GM18520 (cell line): Measurements from ENCODE around the gene DBF4B.

Experiments used
- ATAC-seq: cut with Tn5 transposase; IDR thresholded peaks from one replicate; pipeline ENCODE4 v1.9.1; 2021; ENCODE audit not compliant: unreplicated experiment

DBF4B gene

DNA sequence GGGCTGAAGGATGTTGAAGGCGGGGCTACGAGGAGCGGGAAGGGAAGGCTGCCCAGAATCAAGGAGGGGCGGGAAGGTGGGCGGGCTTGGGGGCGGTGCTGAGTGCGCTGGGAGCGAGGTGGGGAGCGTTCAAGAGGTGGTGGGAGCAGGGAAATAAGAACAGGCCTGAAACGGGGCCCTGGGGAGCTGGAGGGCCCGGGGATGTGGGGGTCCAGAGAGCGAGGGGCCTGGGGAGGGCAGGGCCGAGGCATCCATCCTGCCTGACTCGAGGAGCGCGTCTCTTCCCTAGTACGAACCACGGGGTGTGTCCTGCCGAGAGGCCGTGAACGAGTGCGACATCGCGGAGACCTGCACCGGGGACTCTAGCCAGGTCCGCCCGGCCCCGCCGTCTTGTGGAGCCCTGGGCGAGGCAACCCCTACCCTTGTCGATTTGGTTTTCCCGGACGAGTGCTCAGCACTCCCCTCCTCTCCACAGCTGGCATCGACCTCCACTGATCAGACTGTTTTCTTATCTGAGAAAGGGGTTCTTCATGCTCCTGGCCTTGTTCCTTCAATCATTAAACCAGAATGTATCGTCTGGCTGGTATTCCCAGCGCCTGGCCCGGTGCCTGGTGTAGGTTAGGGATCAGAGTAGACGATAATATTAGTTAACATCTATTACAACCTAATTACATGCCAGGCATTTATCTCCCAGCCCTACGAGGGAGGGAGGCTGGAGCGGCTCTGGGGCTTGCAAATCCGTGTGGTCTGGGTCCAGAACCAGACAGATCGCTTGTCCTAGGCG, 67.6 kb downstream of the DBF4B start:
- ATAC-seq: no peak

GRCh38 chr17:44776628-44777393, 68.3 kb downstream of the DBF4B start:
- ATAC-seq: no peak

GRCh38 chr17:44777394-44778348, 69.2 kb downstream of the DBF4B start:
- ATAC-seq: no peak

DNA sequence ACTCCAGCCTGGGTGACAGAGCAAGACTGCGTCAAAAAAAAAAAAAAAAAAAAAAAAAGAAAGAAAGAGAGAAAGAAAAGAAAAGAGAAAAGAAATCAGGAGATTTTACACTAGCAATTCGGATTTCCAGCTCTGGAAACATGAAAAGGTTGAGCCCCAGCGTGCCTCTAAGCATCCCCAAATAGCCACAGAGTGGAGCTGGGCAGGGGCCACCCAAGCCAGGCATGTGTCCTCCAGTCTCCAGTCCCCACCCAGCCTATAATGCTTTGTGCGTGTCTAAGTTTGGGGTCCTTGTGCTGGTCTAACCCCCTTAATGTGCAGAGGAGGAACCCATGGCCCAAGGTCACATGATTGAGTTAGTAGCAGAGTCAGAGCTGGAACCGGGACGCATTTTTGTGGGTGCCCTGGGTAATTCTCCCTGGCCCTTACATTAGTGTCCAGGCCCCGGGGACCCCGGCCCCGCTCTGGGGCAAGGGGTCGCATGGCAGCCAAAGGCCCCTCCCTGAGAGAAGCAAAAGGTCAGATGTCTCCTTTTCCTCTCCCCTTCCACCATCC, 70.3 kb downstream of the DBF4B start:
- no peak for ATAC-seq

DNA sequence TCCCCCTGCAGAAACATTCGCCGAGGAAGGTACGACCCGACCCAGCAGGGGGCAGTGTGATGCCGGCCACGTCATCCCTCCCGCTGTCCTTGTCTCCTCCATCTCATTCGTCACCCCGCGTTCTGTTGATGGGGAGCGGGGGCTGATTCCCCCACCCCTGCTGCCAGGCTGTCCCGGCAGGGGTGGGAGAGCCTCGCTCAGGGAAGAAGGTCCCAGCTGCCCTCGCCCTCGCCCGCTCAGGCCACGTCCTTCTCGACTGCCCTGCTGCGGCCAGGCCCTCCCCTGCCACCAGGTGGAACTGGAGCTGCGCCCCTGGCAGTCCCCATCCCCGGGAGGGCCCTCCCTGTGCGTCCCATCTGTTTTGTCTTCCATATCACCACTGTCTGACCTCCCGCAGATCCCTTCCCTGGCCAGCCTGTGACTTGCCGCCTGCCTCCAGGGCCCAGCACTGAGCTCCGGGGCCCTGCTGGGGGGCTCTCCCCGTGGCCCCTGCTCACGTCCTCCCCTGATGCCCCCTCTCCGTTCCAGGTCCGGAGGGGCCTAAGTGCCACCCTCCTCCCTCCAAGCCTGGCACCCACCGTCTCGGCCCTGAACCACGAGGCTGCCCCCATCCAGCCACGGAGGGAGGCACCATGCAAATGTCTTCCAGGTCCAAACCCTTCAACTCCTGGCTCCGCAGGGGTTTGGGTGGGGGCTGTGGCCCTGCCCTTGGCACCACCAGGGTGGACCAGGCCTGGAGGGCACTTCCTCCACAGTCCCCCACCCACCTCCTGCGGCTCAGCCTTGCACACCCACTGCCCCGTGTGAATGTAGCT, 71.0 kb downstream of the DBF4B start:
- ATAC-seq: no peak

DNA sequence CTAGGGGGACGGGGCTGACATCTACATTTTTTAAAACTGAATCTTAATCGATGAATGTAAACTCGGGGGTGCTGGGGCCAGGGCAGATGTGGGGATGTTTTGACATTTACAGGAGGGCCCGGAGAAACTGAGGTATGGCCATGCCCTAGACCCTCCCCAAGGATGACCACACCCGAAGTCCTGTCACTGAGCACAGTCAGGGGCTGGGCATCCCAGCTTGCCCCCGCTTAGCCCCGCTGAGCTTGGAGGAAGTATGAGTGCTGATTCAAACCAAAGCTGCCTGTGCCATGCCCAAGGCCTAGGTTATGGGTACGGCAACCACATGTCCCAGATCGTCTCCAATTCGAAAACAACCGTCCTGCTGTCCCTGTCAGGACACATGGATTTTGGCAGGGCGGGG, 71.7 kb downstream of the DBF4B start:
- no peak for ATAC-seq

DNA sequence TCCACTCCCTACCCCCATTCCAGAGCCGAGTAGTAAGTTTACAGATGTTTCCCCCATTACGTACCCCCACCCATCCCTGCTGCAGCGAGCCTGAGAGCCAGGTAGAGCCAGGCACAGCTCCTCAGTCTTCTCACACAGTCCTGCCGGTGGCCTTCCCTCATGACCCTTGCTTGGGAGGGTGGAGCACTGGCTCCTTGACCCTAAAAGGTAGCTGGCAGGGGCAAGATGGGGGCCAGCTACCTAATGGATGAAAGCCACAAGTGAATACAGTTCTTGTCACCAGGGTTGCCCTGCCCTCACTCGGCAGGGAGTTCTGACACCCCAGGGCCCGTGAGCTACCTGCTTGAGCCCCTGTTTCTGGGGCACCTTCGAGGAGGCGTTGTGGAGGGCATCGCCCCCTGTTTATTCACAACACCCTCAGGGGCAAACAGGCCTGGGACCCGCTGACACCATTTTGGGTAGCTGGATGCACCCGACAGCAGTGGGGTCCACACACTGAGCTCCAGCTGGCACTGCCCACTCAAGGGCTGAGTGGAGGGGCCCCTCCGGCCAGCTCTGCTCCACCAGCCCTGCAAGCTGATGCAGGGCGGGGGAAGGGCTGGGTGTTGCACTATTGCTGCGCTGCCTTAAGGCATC, 72.5 kb downstream of the DBF4B start:
- no peak for ATAC-seq

DNA sequence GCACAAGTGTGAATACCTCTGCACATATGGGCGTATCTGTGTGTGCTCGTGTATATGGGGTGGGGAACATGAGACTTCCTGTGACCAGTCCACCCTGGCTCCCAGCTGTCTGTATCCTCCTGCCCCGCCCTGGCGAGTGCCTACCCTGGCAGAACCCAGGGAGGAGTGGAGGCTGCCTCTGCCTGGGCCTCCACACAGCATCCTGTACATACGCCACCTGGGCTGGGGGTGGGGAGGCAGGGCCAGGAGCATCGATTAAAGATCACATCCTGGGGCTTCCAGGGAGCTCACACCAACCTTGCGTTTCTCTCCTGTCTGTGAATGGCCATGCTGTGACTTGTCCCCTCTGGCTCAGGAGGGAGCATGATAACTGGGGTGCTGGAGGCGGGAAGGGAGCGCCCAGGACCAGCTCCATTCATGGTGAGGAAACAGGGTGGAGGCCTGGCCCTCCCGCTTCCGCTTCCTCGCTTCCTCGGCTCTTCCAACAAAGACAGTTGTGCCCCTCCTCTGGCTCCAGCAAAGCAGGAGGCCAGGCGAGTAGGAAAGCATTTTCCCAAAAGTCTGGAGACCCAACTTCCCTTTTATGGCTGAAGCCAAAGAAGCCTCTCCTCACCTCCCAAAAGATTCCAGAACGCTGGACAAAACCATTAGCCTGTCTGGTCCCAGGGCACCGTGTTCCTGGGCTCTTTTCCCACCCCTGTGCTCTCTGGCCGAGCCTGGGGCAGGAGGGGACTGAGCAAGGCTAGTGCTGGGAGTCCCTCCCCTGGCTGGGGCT, 73.3 kb downstream of the DBF4B start:
- no peak for ATAC-seq

DNA sequence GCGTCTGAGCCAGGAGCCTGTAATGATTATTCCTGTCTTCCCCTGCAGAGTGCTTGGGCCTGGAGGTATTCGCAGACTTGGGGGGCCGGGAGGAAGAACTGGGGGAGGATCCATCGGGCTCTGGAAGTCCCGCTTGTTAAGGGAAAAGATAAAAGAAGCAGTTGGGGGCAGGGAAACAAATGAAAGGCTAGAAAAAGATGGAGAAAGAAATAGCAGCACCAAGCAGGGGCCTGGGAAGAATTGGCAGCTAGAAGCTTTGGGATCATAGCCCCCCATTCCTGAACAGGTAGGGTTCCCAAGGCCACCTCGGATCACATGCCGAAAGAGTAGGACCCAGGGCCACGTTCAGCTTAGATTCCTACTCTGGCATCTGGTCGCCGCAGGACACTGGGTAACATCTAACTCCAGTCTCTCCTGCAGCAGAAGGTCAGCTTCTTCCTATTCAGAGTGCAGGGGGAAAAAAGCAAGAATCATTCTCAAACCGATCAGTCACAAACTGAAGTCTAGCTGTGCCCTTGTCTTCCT, 73.9 kb downstream of the DBF4B start:
- ATAC-seq: no peak

- no peak for ATAC-seq
Observed at GRCh38 chr17:44785921-44786320, 77.5 kb downstream of the DBF4B start.

DNA sequence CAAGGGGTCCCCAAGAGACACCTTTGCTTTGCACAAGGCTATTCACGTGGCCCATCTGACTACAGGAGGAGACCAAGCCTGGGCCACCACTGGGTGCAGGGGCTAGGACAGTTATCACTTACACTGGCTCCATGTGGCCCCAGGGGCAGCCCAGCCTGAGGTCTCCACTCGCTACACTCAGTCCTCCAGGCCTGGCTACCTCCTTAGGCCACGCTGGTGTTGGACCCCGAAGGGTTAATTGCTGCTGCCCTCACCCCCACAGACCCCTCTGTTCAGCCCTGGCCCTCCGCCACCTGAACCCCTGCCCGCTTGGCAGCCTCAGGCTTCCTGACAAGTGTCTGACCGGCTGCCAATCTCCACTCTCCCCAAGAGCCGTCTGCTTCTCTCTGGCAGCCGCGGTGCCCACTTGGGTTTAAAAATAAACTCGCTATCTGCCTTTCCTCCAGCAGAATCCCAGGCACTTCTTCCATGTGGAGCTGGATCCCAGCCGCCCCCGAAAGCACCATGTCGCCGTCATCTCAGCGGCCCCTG, 78.2 kb downstream of the DBF4B start:
- ATAC-seq: no peak

DNA sequence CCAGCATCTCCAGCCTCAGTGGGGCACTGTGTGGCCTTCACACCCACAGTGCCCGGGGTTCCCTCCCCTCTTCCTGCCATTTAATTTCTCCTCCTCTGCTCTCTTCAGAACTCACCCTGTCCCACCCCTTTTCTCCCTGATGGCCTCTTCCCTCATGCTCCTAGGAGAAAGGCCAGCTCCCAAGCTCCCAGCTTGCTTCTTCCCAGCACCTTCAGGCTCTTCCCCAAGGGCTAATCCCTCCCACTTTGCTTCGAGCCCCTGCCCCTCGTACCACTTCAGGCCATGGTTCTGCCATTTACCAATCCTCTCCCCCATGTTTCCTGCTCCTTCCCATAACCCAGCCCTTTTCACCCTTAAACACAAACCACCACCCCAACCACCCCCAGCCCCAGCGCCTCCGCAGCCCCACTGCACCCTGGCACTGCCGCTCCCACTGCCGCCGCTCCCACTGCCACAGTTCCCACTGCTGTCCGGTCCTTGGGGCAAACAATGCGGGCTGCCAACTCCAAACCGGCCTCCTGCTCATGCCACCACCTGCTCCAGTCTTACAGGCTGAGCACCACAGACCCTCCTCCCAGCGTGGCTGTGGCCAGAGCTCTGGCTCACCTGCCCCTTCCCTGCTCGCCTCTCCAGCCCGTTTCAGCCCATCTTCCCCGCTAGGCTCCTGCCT, 78.9 kb downstream of the DBF4B start:
- no peak for ATAC-seq

GRCh38 chr17:44788139-44788538, 79.7 kb downstream of the DBF4B start:
- ATAC-seq: no peak

DNA sequence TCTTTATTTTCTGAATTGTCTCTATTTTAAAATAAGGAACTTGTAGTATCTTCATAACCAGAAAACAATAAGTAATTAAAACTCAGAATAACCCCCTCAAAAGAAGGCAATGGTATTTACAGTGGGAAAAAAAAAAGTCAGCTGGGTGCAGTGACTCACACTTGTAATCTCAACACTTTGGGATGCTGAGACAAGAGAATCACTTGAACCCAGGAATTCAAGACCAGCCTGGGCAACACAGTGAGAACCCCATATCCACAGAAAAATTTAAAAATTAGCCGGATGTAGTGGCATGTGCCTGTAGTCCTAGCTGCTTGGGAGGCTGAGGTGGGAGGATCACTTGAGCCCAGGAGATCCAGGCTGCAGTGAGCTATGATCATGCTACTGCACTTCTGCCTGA, 83.8 kb downstream of the DBF4B start:
- ATAC-seq: no peak

DNA sequence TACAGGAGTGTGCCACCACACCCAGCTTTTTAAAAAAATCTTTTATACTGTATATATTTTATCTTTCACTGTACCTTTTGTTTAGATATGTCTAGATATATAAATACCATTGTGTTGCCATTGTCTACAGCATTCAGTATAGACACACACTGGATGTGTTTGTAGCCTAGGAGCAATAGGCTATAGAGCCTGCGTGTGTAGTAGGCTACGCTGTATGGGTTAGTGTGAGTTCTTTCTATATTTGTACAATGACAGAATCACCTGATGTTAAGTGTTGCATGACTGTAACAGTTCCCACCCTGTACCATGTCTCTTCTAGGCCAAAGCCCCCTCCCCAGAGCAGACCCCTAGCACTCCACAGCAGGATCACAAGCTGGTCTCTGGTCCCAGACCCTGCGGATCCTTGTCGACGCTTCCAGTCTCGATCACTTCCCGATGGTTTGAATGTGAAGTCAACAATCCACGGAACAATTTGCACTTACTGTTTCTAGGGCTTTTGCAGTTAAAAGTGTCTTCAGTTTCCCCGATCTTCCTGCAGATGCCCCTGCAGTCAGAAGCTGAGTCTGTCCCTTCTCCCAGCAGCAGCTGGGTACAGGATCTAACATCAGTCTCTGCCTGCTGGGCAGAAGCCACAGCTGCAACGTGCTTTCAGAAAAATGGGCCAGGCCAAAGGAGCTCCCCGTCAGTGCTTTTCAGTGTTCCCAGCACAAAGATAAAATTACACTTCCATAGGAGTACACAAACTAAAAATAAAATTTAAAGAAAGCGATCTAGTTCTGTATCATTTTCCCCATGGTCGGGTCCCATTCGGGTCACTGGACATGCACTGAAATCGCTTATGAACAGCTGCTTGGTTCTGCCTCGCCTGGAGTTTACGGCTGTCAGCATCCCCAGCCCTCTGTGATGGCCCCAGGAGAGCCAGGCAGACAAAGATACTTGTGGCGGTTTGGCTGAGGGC, 85.7 kb downstream of the DBF4B start:
- ATAC-seq: no peak

GRCh38 chr17:44794851-44795413, 86.5 kb downstream of the DBF4B start:
- ATAC-seq: no peak
